ENCODE measurements around the gene INPP1. TPM values are rescaled to one million over a fixed set of nuclear protein-coding genes. Genes with fewer than 3 reads are reported as not detected.
"Not testable (repeated sequence)": the region's sequence is repeated elsewhere in the genome, so short reads cannot be mapped to it uniquely, and the experiment has no call there.

INPP1 gene
- total RNA-seq, 3 donors from 2014 or later: 31.3 to 37.7 (median 36.3) TPM

DNA sequence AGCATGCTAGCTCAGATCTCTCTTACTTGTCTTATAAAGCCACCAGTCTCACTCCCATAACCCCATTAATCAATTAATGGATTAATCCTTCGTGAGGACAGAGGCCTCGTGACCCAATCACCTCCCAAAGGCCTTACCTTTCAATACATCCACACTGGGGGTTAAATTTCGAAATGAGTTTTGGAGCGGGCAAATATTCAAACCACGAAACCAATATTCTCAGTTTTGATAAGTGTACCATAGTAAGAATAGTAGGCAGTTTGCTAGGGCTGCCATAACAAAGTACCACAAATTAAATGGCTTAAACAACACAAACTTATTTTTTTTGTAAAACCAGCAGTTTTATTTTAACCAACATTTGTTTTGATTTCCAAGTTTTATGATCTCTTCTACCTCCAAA, 39.0 kb upstream of the INPP1 start:
- intact Hi-C loops (cut with DNase I, micrococcal nuclease): no loop called here
- no peaks in the 10 kb centered on the region for H3K36me3 ChIP-seq (ENCODE audit: low read depth)
- no peak overlapping the region for H3K4me3 ChIP-seq
- no peaks in the 10 kb centered on the region for H3K9me3 ChIP-seq
- TF ChIP-seq, protein P1, sequence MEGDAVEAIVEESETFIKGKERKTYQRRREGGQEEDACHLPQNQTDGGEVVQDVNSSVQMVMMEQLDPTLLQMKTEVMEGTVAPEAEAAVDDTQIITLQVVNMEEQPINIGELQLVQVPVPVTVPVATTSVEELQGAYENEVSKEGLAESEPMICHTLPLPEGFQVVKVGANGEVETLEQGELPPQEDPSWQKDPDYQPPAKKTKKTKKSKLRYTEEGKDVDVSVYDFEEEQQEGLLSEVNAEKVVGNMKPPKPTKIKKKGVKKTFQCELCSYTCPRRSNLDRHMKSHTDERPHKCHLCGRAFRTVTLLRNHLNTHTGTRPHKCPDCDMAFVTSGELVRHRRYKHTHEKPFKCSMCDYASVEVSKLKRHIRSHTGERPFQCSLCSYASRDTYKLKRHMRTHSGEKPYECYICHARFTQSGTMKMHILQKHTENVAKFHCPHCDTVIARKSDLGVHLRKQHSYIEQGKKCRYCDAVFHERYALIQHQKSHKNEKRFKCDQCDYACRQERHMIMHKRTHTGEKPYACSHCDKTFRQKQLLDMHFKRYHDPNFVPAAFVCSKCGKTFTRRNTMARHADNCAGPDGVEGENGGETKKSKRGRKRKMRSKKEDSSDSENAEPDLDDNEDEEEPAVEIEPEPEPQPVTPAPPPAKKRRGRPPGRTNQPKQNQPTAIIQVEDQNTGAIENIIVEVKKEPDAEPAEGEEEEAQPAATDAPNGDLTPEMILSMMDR (IDR thresholded peaks at IDR 0.05): no peak
- DNase-seq: no peak
- no peak for ATAC-seq
- H3K4me1 ChIP-seq (ENCODE audit: low read depth): no peaks in the 10 kb centered on the region

GRCh38 chr2:190308031-190308430, 35.4 kb upstream of the INPP1 start:
- no peaks in the 10 kb centered on the region for H3K36me3 ChIP-seq (ENCODE audit: low read depth)
- ATAC-seq (peak; percentile 54), DNase-seq (no peak)
- TF ChIP-seq, protein P1 (IDR thresholded peaks at IDR 0.05): no peak
- no peaks in the 10 kb centered on the region for H3K9me3 ChIP-seq
- intact Hi-C loops (cut with DNase I, micrococcal nuclease): no loop called here
- H3K4me3 ChIP-seq: no peak overlapping the region
- H3K4me1 ChIP-seq (ENCODE audit: low read depth): no peaks in the 10 kb centered on the region

GRCh38 chr2:190311893-190312634, 31.3 kb upstream of the INPP1 start:
- TF ChIP-seq, protein P1 (IDR thresholded peaks at IDR 0.05): no peak
- Histone ChIP-seq H3K4me1 (ENCODE audit: low read depth) (peaks cover 16% of the 10 kb centered on the region), H3K4me3 (no peak overlapping the region), H3K9me3 (no peaks in the 10 kb centered on the region), H3K36me3 (ENCODE audit: low read depth) (no peaks in the 10 kb centered on the region)
- no peak for DNase-seq
- intact Hi-C loops (cut with DNase I, micrococcal nuclease): no loop called here
- ATAC-seq: peak; percentile 72

GRCh38 chr2:190312635-190313025, 30.8 kb upstream of the INPP1 start:
- peak in 1 of 3 donors; percentile 58 for DNase-seq
- H3K4me3 ChIP-seq; intact Hi-C loops (cut with DNase I, micrococcal nuclease); H3K36me3 ChIP-seq (ENCODE audit: low read depth); H3K9me3 ChIP-seq: not testable (repeated sequence)
- peaks cover 16% of the 10 kb centered on the region for H3K4me1 ChIP-seq (ENCODE audit: low read depth)
- ATAC-seq: peak; percentile 78

DNA sequence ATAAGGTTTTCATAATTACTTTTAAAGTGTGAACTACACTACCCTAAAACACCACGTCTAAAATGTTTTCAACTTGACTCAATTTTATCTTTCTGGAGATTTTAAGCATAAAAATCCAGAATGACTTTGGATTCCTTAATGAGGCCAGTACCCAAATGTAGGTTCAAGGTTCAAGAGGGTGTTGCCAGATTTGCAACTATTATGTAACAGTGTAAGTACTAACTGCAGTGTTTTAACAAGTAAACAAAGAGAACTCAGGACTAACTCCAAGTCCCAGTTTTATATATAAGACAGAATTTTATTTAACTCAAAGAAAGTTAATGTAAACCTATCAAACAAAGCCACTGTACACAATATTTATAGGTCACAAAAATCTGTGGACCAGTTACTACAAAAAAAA, 29.5 kb upstream of the INPP1 start:
- H3K9me3 ChIP-seq: no peaks in the 10 kb centered on the region
- H3K36me3 ChIP-seq (ENCODE audit: low read depth): no peaks in the 10 kb centered on the region
- intact Hi-C loops (cut with DNase I, micrococcal nuclease): no loop called here
- peaks cover 25% of the 10 kb centered on the region for H3K4me1 ChIP-seq (ENCODE audit: low read depth)
- DNase-seq (peak in 1 of 3 donors; percentile 40), ATAC-seq (peak; percentile 64)
- TF ChIP-seq, protein P1 (IDR thresholded peaks at IDR 0.05): no peak
- H3K4me3 ChIP-seq: no peak overlapping the region

DNA sequence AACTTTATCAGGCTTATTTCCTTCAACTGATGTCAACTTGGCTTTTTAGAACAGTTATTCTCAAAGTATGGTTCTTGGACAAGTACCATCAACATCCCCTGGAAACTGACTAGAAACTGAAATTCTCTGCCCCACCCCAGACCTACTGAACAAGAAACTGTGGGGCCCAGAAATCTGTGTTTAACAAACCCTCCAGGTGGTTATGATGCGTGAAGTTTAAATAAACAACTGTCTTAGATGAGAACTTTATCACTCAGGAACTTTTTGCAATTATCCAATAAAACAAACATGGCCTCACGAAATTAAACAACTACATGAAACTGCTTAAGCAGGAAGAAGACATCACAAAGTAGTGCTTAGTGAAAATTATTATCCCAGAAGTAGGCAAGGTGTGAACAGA, 28.1 kb upstream of the INPP1 start:
- TF ChIP-seq, protein P1 (IDR thresholded peaks at IDR 0.05): no peak
- intact Hi-C loops (cut with DNase I, micrococcal nuclease): no loop called here
- H3K9me3 ChIP-seq: no peaks in the 10 kb centered on the region
- H3K4me1 ChIP-seq (ENCODE audit: low read depth): peaks cover 25% of the 10 kb centered on the region
- ATAC-seq (no peak), DNase-seq (no peak)
- H3K36me3 ChIP-seq (ENCODE audit: low read depth): no peaks in the 10 kb centered on the region
- H3K4me3 ChIP-seq: no peak overlapping the region
